ENCODE measurements around the gene MPV17L2. TPM values are rescaled to one million over a fixed set of nuclear protein-coding genes. Genes with fewer than 3 reads are reported as not detected.

The MPV17L2 gene
- total RNA-seq, 3 donors from 2014 or later = 24.3 to 41.3 (median 37.1) TPM

DNA sequence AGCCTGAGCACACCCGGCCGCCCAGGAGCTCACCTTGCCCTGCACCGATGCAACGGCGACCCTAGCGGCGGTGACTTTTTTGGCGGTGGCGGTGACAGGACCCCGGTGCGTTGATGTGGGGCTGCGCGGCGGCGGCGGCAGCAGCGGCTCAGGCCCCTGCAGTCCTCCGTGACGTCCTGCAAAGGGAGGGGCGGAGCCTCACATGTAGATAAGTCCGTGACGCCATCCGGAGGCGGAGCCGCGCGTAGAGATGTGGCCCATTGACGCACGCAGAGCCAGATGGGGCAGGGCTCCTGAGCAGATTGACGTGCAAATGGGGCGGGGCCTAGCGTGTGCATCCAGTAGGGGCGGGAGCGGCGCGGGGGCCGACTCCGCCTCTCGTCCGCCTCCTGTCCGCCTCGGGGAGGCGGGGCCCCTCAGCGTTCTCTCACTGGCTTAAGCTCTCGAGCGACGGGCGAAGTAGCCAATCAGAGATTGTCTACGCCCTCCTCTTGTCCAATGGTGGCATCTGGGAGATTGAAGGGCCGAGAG is 10.9 kb downstream of the MPV17L2 start, which contains the start of gene RAB3A:
Gene RAB3A (minus strand): TSS at position 180 of the 531 bp plus-strand sequence. CDS start 1,302 bp downstream, outside the sequence.
- Histone ChIP-seq H3K9me3 (no peaks in the 10 kb centered on the region), H3K36me3 (no peaks in the 10 kb centered on the region), H3K27me3 (no peaks in the 10 kb centered on the region), H3K4me3 (peak within 1 kb of the TSS; percentile 56 to 77 (median 74)), H3K4me1 (peaks cover 0 to 17% of the 10 kb centered on the region in 2 donors), H3K27ac (peak within 1 kb of the TSS; percentile 96 to 99)
- intact Hi-C loops (cut with DNase I; ENCODE audit: low total_unique reads) = loop anchor here (1.0 kb wide), 1 partner anchor 52 kb away; no protein-coding TSS in a partner anchor
- DNase-seq (ENCODE audit: low spot score in 2 of 2) = peak; percentile 99 to 100
- TF ChIP-seq POLR2AphosphoS5 (IDR thresholded peaks at IDR 0.05) (peak in 2 of 3 donors; percentile 7 to 13), POLR2A (IDR thresholded peaks at IDR 0.05) (no peak)
- TF ChIP-seq, protein P1, sequence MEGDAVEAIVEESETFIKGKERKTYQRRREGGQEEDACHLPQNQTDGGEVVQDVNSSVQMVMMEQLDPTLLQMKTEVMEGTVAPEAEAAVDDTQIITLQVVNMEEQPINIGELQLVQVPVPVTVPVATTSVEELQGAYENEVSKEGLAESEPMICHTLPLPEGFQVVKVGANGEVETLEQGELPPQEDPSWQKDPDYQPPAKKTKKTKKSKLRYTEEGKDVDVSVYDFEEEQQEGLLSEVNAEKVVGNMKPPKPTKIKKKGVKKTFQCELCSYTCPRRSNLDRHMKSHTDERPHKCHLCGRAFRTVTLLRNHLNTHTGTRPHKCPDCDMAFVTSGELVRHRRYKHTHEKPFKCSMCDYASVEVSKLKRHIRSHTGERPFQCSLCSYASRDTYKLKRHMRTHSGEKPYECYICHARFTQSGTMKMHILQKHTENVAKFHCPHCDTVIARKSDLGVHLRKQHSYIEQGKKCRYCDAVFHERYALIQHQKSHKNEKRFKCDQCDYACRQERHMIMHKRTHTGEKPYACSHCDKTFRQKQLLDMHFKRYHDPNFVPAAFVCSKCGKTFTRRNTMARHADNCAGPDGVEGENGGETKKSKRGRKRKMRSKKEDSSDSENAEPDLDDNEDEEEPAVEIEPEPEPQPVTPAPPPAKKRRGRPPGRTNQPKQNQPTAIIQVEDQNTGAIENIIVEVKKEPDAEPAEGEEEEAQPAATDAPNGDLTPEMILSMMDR (IDR thresholded peaks at IDR 0.05) = no peak

DNA sequence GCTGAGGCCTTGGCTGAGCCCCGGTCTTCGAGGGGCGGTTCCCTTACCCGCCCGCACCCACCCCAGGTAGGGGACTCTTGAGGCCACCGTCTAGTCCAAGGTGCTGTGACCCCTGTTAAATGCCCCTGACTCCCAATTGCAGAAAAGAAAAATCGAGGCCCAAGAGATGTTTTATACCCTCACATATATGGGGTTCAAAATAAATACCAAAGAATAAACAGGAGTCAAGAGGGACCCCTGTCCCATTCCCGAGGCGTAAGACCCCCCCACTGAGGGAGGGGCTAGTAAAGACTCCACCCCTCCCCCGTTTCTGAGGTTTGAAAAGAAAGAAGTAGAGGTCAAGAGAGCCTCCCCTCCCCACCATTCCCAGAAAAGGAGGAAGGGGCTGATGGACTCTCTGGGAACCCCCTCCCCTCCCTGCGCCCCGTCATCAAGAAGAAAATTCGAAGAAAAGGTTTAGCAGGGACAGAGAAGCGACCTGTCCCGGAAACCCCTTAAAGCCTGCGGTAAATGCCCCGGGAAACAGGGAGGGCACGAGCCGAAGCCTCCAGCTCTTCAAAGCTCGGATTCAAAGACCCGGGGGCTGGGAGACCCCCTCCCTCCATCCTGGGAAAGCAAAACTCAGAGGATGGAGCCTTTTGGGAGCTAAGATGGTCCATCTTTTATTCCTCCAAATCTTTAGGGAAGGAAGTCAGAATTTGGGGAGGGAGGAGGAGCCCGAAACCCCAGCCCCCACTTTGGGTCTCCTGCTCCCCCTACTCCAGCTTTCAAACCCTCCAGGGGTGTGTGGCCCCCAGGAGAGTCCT is 11.6 kb downstream of the MPV17L2 start:
- TF ChIP-seq POLR2A (IDR thresholded peaks at IDR 0.05) = peak; percentile 23
- TF ChIP-seq, protein P1 (IDR thresholded peaks at IDR 0.05) = no peak
- TF ChIP-seq POLR2AphosphoS5 (IDR thresholded peaks at IDR 0.05) = peak in 1 of 3 donors; percentile 56
- no peak for DNase-seq (ENCODE audit: low spot score in 2 of 2)
- no peaks in the 10 kb centered on the region for H3K36me3 ChIP-seq
- H3K4me1 ChIP-seq = peaks cover 0 to 17% of the 10 kb centered on the region in 2 donors
- peak overlapping the region; percentile 96 to 99 for H3K27ac ChIP-seq
- intact Hi-C loops (cut with DNase I; ENCODE audit: low total_unique reads) = no loop called here
- no peaks in the 10 kb centered on the region for H3K27me3 ChIP-seq
- no peaks in the 10 kb centered on the region for H3K9me3 ChIP-seq
- H3K4me3 ChIP-seq = peak overlapping the region; percentile 55 to 77 (median 74)

DNA sequence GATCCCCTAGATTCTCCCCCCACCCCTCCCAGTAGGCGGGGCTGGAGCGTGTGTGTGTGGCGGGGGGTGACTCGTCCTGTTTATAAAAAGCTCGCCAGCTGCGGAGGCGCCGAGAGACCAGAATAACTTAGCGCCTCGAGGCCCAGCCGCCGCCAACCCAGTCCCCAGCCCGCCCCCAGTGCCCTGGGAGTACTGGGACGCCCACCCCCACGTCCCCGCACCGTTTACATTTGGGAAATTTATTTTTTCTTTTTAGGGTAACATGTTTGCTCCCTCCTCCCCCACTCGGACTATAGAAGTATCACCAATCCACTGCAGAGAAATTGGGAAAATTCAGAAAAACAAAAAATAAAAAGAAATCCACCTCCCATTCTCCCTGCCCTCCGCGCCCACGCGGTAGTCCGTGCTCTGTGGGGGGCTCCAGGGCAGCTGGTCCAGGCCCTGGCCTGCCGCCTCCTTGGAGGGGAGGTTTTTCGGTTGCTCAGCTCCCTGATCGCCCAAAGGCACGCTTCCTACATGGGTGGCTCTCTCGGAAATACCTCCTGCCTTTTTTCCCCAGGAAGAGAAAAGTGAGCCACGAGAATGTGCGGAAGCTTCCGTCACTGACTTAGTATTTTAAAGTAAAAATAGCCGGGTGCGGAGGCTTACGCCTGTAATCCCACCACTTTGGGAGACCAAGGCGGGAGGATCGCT is 12.3 kb downstream of the MPV17L2 start:
- H3K27me3 ChIP-seq = no peaks in the 10 kb centered on the region
- intact Hi-C loops (cut with DNase I; ENCODE audit: low total_unique reads) = no loop called here
- no peaks in the 10 kb centered on the region for H3K9me3 ChIP-seq
- peak in 1 of 3 donors; percentile 12 for TF ChIP-seq POLR2AphosphoS5 (IDR thresholded peaks at IDR 0.05)
- TF ChIP-seq, protein P1 (IDR thresholded peaks at IDR 0.05) = no peak
- H3K27ac ChIP-seq = peak overlapping the region; percentile 96 to 99
- peak overlapping the region; percentile 55 to 77 (median 74) for H3K4me3 ChIP-seq
- peaks cover 0 to 17% of the 10 kb centered on the region in 2 donors for H3K4me1 ChIP-seq
- H3K36me3 ChIP-seq = no peaks in the 10 kb centered on the region
- DNase-seq (ENCODE audit: low spot score in 2 of 2) = peak; percentile 75 to 85

DNA sequence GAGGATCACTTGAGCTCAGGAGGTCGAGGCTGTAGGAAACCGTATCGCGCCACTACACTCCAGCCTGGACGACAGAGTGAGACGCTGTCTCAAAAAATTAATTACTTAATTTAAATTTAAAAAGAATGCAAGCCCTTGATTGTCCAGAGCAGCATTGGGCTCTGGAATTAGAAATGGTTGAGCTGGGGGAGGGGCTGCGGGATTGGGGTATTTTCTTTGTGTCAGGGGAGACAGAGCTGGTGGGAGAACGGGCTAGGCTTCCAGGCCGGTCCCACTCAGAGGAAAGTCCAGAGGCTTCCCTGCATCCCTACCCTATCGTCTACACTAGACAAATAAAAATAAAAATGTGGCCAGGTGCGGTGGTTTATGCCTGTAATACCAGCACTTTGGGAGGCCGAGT is 13.0 kb downstream of the MPV17L2 start:
- Histone ChIP-seq H3K4me1 (peaks cover 0 to 17% of the 10 kb centered on the region in 2 donors), H3K27me3 (no peaks in the 10 kb centered on the region), H3K9me3 (no peaks in the 10 kb centered on the region), H3K4me3 (peak overlapping the region in 1 of 3 donors; percentile 77), H3K36me3 (no peaks in the 10 kb centered on the region), H3K27ac (peak overlapping the region in 1 of 2 donors; percentile 99)
- intact Hi-C loops (cut with DNase I; ENCODE audit: low total_unique reads) = no loop called here
- DNase-seq (ENCODE audit: low spot score in 2 of 2) = no peak
- TF ChIP-seq POLR2AphosphoS5 (IDR thresholded peaks at IDR 0.05) (no peak), POLR2A (IDR thresholded peaks at IDR 0.05) (no peak)
- TF ChIP-seq, protein P1 (IDR thresholded peaks at IDR 0.05) = no peak

Data from breast epithelium (tissue), 4 donors.